Myometrial cell (primary cell): ENCODE data around the gene GSKIP. TPM values are rescaled to one million over a fixed set of nuclear protein-coding genes. Genes with fewer than 3 reads are reported as not detected.

ENCODE experiments used
- total RNA-seq: library from RNA; depleted of rRNA; stranded (reverse); fragments of >200 nt; gene quantifications from 2 replicates; pipeline ENCODE4 v1.2.3, GENCODE V29; 2015

GSKIP gene
- total RNA-seq = 35.2 and 38.8 TPM in 2 replicates

GRCh38 chr14:96362965-96363750 lies at the start of gene GSKIP, which contains the start of gene ATG2B:
Gene GSKIP, plus strand, starts transcription at chr14:96363526. Its CDS starts 18,722 bp downstream, at chr14:96382248.
Gene ATG2B, minus strand, starts transcription at chr14:96363341. Its CDS starts 365 bp downstream, at chr14:96362976.

Other genes with a start within 250 kb of the GSKIP start
- gene BDKRB2, start 158.7 kb upstream of the GSKIP start, total RNA-seq = 30.8 and 35.8 TPM in 2 replicates
- 62.3 and 67.5 TPM in 2 replicates for gene BDKRB1, start 107.3 kb upstream of the GSKIP start, total RNA-seq
- 10.4 and 12.8 TPM in 2 replicates for gene ATG2B, start 185 bp upstream of the GSKIP start, total RNA-seq
- 1.2 and 1.9 TPM in 2 replicates for gene AK7, start 28.6 kb downstream of the GSKIP start, total RNA-seq
- gene PAPOLA, start 138.9 kb downstream of the GSKIP start, total RNA-seq = 65.4 and 67.7 TPM in 2 replicates